Loucy (cell line): Measurements from ENCODE around the gene EXOC3L1.

Experiments
- H2AFZ ChIP-seq: fragments of 200-600 bp; sonication (generic); 2 replicates; pipeline ENCODE4 v1.6.0; 2016; ENCODE audit warnings: antibody characterized with exemption, mild to moderate bottlenecking, low read length, moderate library complexity
- H3F3A ChIP-seq: fragments of 200-600 bp; 2 replicates; pipeline ENCODE4 v1.6.0; 2016; ENCODE audit warnings: antibody characterized with exemption, low read depth, mild to moderate bottlenecking
- H3K27me3 ChIP-seq: fragments of 200-600 bp; sonication (generic); 2 replicates; pipeline ENCODE4 v1.6.1; 2014; ENCODE audit warnings: low read length, mild to moderate bottlenecking; ENCODE audit not compliant: insufficient read depth, poor library complexity, severe bottlenecking
- H3K36me3 ChIP-seq: fragments of 200-600 bp; sonication (generic); 2 replicates; pipeline ENCODE4 v1.6.1; 2016; ENCODE audit warnings: low read length; ENCODE audit not compliant: insufficient read depth
- H3K4me1 ChIP-seq: fragments of 200-600 bp; sonication (generic); 2 replicates; pipeline ENCODE4 v1.5.1; 2014; ENCODE audit warnings: low read length, mild to moderate bottlenecking; ENCODE audit not compliant: insufficient read depth, poor library complexity, severe bottlenecking
- H3K4me2 ChIP-seq: fragments of 200-600 bp; sonication (generic); 2 replicates; pipeline ENCODE4 v1.6.0; 2014; ENCODE audit warnings: antibody characterized with exemption, low read length, low read depth, mild to moderate bottlenecking; ENCODE audit not compliant: poor library complexity, severe bottlenecking
- H3K4me3 ChIP-seq: fragments of 200-600 bp; sonication (generic); 2 replicates; pipeline ENCODE4 v1.5.1; 2014; ENCODE audit warnings: low read length, mild to moderate bottlenecking, mixed read lengths; ENCODE audit not compliant: poor library complexity, severe bottlenecking
- H3K79me2 ChIP-seq: fragments of 200-600 bp; sonication (generic); 2 replicates; pipeline ENCODE4 v1.6.1; 2014; ENCODE audit warnings: low read length; ENCODE audit not compliant: insufficient read depth
- H3K9ac ChIP-seq: fragments of 200-600 bp; sonication (generic); 2 replicates; pipeline ENCODE4 v1.6.0; 2014; ENCODE audit warnings: mild to moderate bottlenecking, low read depth, low read length, moderate library complexity; ENCODE audit not compliant: poor library complexity, severe bottlenecking
- H3K9me2 ChIP-seq: fragments of 200-600 bp; sonication (generic); replicated peaks from 2 replicates; pipeline ENCODE4 v1.6.1; 2016; ENCODE audit warnings: low read depth, low read length, mixed read lengths
- H3K9me3 ChIP-seq: fragments of 200-600 bp; sonication (generic); 2 replicates; pipeline ENCODE4 v1.6.1; 2014; ENCODE audit warnings: mild to moderate bottlenecking, antibody characterized with exemption, low read length, low read depth; ENCODE audit not compliant: insufficient read depth
- H4K20me1 ChIP-seq: fragments of 200-600 bp; sonication (generic); 2 replicates; pipeline ENCODE4 v1.6.0; 2014; ENCODE audit warnings: antibody characterized with exemption, low read length, mild to moderate bottlenecking; ENCODE audit not compliant: insufficient read depth, poor library complexity, severe bottlenecking
- EZH2phosphoT487 ChIP-seq: fragments of 200-600 bp; IDR thresholded peaks from 2 replicates; pipeline ENCODE4 v1.6.1; 2018; ENCODE audit warnings: antibody characterized with exemption, mild to moderate bottlenecking, moderate library complexity, borderline replicate concordance
- TF ChIP-seq, protein P1 (sequence below): fragments of 200-600 bp; sonication (generic); conservative IDR thresholded peaks from 2 replicates; pipeline ENCODE4 v1.5.1; 2014; ENCODE audit warnings: mild to moderate bottlenecking, antibody characterized with exemption, low read length

EXOC3L1 gene

DNA sequence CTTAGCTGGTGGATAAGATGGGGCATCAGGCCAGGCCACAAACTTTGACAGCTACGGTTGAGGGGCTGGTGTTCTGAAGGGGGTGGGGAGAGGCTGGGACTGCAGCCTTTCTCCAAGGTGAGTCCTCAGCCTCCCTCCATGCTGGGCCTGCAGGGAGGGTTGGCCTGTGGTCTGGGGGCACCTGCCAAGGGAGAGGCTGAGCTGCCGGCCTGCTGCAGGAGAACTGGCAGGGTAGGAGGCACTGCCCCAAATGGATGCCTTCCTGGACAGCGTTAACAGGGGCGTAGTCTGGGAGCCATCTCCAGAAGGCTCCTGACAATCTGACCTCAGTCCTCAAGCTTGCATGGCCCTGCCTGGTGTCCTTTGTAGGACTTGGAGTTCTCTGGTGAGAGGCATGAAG, 14.1 kb upstream of the EXOC3L1 start:
- Histone ChIP-seq H3K9me2 (no peaks in the 10 kb centered on the region), H3K4me2 (no peak overlapping the region), H3K79me2 (no peaks in the 10 kb centered on the region), H3K4me1 (no peaks in the 10 kb centered on the region), H3K36me3 (peaks cover 42% of the 10 kb centered on the region; the same call in 1 of the 2 replicates), H2AFZ (no peak overlapping the region), H3K27me3 (no peaks in the 10 kb centered on the region), H3F3A (no peaks in the 10 kb centered on the region), H3K4me3 (no peak overlapping the region), H4K20me1 (no peaks in the 10 kb centered on the region), H3K9me3 (no peaks in the 10 kb centered on the region), H3K9ac (no peak overlapping the region)
- no peak for TF ChIP-seq EZH2phosphoT487
- TF ChIP-seq, protein P1, sequence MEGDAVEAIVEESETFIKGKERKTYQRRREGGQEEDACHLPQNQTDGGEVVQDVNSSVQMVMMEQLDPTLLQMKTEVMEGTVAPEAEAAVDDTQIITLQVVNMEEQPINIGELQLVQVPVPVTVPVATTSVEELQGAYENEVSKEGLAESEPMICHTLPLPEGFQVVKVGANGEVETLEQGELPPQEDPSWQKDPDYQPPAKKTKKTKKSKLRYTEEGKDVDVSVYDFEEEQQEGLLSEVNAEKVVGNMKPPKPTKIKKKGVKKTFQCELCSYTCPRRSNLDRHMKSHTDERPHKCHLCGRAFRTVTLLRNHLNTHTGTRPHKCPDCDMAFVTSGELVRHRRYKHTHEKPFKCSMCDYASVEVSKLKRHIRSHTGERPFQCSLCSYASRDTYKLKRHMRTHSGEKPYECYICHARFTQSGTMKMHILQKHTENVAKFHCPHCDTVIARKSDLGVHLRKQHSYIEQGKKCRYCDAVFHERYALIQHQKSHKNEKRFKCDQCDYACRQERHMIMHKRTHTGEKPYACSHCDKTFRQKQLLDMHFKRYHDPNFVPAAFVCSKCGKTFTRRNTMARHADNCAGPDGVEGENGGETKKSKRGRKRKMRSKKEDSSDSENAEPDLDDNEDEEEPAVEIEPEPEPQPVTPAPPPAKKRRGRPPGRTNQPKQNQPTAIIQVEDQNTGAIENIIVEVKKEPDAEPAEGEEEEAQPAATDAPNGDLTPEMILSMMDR: no peak

DNA sequence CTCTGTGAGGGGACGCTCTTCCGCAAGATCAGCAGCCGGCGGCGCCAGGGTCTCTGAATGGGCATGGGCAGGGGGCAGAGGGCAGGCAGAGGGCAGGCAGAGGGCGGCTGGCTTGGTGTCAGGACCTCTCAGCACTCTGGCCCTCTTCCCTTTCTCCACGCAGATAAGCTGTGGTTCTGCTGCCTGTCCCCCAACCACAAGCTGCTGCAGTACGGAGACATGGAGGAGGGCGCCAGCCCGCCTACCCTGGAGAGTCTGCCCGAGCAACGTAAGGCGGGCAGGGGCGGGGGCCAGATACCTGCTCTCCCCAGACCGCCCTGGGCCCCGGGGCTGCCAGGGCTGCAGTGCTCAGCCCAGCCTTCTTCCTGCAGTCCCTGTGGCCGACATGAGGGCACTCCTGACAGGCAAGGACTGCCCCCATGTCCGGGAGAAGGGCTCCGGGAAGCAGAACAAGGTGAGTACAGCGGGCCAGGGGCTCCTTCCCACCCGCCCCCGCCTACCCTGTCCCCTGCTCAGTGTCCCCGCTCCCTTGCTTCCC, 13.1 kb upstream of the EXOC3L1 start:
- no peak overlapping the region for H3K9ac ChIP-seq
- H3K27me3 ChIP-seq: no peaks in the 10 kb centered on the region
- H3K9me2 ChIP-seq: no peaks in the 10 kb centered on the region
- H3K4me2 ChIP-seq: no peak overlapping the region
- H3K36me3 ChIP-seq: peaks cover 42% of the 10 kb centered on the region; the same call in 1 of the 2 replicates
- H3K4me1 ChIP-seq: no peaks in the 10 kb centered on the region
- no peak overlapping the region for H2AFZ ChIP-seq
- no peaks in the 10 kb centered on the region for H3K79me2 ChIP-seq
- TF ChIP-seq, protein P1: no peak
- TF ChIP-seq EZH2phosphoT487: no peak
- H3F3A ChIP-seq: no peaks in the 10 kb centered on the region
- no peak overlapping the region for H3K4me3 ChIP-seq
- H3K9me3 ChIP-seq: no peaks in the 10 kb centered on the region
- H4K20me1 ChIP-seq: no peaks in the 10 kb centered on the region

DNA sequence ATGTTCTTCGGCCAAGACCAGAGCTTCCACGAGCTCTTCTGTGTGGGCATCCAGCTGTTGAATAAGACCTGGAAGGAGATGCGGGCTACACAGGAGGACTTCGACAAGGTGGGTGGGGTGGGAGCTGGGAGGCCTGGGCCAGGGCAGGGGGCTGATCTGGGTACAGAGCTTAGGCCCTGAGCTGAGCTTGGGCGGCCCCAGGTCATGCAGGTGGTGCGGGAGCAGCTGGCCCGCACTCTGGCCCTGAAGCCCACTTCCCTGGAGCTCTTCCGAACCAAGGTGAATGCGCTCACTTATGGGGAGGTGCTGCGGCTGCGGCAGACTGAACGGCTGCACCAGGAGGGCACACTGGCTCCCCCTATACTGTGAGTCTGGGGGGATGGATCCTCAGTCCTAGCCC, 12.5 kb upstream of the EXOC3L1 start:
- H4K20me1 ChIP-seq: no peaks in the 10 kb centered on the region

More for the DNA sequence above, 12.5 kb upstream of the EXOC3L1 start:
- Histone ChIP-seq H3K9ac (no peak overlapping the region), H2AFZ (no peak overlapping the region), H3K9me3 (no peaks in the 10 kb centered on the region), H3K4me1 (no peaks in the 10 kb centered on the region), H3F3A (no peaks in the 10 kb centered on the region), H3K79me2 (no peaks in the 10 kb centered on the region), H3K4me3 (no peak overlapping the region), H3K36me3 (peaks cover 45% of the 10 kb centered on the region; the same call in 1 of the 2 replicates), H3K4me2 (no peak overlapping the region), H3K9me2 (no peaks in the 10 kb centered on the region), H3K27me3 (no peaks in the 10 kb centered on the region)
- TF ChIP-seq, protein P1: no peak
